OCI-LY7 (cell line): Measurements from ENCODE around the gene NAT16.

Experiments
- EZH2phosphoT487 ChIP-seq: fragments of 200-600 bp; sonication (generic); IDR thresholded peaks from 2 replicates; pipeline ENCODE4 v1.6.1; 2018; ENCODE audit warnings: low read depth, borderline replicate concordance, mild to moderate bottlenecking, mixed run types, antibody characterized with exemption, low read length, moderate library complexity, mixed read lengths
- TF ChIP-seq, protein P1 (sequence below): fragments of 200-600 bp; sonication (generic); conservative IDR thresholded peaks from 2 replicates; pipeline ENCODE4 v1.5.1; 2014; ENCODE audit warnings: mild to moderate bottlenecking, antibody characterized with exemption, low read length, moderate library complexity, mixed read lengths

DNA sequence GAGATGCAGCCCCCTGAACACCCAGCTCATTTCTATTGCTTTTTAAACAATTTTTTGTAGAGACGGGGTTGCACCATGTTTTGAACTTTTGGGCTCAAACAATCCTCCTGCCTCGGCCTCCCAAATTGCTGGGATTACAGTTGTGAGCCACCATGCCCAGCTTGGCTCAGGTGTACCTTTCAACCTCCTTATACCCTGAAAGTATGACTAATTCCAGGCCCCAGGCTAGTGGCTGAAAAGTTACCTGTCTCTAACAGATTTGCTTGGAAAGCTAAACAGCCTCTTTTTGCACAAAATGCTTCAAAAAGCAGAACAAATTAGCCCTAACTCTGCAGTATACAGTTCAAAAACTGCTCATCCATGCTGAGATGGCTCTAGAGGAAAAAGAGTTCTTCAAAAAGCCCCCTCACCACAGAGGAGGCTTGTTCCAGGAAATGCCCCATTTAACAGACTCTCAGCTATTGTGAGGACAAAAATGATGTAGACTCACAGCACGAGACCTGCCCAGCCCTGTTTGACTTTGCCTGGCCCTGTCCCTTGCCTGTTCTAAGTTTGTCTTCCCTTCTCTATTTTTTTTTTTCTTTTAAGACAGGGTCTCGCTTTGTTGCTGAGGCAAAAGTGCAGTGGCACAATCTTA, 39.2 kb downstream of the NAT16 start:
- TF ChIP-seq, protein P1, sequence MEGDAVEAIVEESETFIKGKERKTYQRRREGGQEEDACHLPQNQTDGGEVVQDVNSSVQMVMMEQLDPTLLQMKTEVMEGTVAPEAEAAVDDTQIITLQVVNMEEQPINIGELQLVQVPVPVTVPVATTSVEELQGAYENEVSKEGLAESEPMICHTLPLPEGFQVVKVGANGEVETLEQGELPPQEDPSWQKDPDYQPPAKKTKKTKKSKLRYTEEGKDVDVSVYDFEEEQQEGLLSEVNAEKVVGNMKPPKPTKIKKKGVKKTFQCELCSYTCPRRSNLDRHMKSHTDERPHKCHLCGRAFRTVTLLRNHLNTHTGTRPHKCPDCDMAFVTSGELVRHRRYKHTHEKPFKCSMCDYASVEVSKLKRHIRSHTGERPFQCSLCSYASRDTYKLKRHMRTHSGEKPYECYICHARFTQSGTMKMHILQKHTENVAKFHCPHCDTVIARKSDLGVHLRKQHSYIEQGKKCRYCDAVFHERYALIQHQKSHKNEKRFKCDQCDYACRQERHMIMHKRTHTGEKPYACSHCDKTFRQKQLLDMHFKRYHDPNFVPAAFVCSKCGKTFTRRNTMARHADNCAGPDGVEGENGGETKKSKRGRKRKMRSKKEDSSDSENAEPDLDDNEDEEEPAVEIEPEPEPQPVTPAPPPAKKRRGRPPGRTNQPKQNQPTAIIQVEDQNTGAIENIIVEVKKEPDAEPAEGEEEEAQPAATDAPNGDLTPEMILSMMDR: no peak
- no peak for TF ChIP-seq EZH2phosphoT487
